AG20443 (cell line): ENCODE data around the gene RCOR2.

Experiments
- DNase-seq: peaks from one replicate; pipeline ENCODE4 v3.0.0; 2012; ENCODE audit warnings: low spot score, mixed read lengths

Gene RCOR2

DNA sequence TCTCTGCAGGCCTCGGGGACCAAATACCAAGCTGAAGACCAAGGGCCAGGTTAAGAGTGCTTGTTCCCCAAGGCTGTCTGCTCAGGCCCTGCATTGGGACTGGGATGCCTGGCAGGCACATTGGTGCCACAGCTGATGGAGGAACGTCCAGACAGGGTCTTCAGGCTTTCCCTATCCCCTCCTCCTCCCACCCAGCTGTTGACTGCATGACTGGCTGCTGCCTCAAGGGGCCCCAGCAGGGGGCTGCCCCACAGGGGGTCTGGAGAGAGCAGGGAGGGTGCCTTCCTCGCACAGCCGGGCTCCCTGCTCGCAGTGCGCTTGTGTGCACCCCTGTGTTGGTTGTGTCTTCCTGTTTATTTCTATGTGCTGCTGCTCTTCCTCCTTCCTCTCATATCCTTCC, 9.9 kb downstream of the RCOR2 start:
- DNase-seq, result no peak

DNA sequence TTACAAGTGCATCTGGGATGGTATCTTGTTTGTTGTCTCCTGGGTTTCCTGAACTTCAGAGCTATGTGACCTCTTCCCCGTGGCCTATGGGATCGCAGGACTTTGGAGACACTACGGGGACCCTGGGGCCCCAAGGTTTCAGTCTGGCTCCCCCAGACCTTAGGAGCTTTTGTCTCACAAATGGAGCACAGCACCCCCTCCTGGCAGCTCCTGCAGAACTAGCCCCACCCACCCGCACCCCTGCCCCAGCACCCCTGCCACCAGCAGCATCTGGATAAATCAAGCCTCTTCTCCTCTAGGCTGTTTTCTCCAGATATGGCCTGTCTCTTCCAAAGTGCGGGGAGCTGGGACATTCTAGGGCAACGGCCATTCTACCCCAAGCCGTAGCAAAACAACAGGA, 10.4 kb downstream of the RCOR2 start:
- peak; percentile 57 for DNase-seq

DNA sequence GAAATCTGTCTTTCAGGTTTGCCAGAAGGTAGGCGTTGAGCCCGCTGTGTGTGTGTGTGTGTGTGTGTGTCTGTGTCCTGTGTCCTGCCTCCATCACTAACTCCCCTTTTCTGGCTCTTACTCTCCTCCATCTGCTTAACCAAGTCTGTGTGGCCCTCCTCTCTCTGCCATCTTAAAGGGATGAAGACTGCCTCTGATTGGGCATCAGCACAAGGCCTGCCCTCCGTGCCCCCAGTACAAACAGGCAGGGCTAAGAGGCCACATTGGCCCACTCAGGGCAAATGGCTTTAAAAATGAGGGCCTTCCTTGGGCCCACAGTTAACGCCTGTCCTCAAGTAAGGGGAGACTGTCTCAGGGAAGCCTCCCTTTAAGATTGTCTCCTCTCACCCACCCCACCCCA, 10.9 kb downstream of the RCOR2 start:
- no peak for DNase-seq

DNA sequence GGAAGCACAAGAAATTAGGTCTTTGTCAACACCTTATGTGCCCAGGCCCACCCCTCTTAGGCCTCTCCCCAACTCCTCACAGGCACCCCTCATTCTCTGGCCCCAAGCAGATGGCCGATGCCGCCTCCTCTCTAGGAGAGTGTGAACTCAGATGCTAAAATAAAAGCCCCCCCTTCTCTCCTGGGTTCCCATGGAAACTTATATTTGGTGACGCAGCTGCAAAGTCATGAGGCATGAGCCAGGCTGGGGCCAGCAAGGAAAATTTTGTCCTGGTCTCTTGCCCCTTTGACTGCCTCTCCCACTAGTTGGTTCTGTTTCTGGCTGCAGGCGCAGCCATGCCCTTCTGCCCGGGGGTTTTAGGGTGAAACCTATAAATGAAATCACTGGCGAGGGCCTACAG, 11.8 kb downstream of the RCOR2 start:
- DNase-seq, result peak; percentile 51

DNA sequence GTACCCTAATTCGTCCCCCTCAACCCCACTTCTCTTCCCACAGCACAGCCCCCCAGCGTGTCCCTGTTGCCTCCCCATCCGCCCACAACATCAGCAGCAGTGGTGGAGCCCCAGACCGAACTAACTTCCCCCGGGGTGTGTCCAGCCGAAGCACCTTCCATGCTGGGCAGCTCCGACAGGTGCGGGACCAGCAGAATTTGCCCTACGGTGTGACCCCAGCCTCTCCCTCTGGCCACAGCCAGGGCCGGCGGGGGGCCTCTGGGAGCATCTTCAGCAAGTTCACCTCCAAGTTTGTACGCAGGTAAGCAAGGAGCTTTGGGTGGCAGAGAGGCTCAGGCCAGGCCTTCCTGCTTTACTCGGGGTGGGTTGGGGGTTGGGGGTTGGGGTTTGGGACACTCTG, 12.2 kb downstream of the RCOR2 start:
- no peak for DNase-seq

DNA sequence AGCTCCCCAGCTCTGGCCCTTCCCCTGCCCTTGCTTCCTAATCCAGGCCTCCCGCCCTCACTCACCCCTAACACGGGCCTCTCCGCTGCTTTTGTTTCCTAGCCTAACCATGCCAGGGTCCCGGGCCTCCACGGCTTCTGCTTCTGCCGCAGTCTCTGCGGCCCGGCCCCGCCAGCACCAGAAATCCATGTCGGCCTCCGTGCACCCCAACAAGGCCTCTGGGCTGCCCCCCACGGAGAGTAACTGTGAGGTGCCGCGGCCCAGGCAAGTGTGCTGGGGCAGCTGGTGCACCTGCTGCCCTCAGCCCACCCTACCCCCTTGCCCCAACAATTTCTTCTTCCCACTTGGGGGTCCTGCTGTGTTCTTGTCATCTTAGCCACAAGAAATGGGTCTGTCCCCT, 13.1 kb downstream of the RCOR2 start:
- DNase-seq, result no peak

DNA sequence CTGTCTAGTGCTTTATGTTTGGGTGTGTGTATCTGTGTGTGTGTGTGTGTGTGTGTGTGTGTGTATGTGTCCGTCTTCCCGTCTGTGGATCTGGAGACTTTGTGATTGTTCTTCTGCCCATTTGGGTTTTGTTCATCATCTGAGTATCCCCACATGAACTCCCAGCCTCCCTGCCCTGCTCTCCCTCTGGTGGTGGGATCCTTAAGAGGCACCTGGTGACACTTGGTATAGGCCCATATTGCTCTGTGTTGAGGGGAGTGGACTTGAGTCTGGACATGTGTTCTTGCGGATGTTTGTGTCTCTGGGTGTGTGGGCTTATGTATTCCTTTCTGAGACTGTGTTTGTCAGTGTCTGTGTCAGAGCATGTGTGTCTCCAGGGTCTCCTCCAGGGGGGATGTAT, 15.3 kb downstream of the RCOR2 start:
- DNase-seq, result no peak

DNA sequence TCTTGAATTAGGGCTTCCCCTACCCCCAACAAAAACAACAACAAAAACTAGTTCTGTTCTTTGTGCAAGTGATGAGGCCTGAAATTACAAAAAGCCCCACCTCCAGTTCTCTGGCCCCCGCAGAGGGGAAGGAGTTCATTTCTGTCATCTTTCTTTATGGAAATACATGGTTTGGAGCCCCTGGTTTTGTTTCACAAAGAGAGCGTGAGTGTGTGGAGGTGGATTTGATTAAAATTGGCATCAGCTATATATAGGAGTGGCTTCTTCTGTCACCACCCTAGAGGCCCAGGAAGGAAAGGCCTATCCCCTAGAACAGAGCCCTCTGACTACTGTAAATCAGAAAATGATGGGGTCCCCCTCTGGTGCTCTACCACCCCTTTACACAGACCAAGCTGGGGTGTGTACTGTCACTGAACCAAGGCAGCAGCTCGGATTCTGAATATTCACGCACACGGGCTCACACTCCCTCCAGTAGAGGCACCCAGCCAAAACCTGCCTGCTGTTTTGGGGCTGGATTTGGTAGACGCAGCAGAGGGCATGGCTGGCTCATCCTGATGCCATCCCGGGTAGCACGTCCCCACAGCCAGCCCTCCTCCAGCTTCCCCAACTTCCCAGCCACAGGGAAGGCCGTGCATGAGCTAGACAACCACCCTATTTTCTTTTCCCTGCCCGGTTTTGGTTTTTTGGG, 19.4 kb downstream of the RCOR2 start:
- DNase-seq, result no peak

DNA sequence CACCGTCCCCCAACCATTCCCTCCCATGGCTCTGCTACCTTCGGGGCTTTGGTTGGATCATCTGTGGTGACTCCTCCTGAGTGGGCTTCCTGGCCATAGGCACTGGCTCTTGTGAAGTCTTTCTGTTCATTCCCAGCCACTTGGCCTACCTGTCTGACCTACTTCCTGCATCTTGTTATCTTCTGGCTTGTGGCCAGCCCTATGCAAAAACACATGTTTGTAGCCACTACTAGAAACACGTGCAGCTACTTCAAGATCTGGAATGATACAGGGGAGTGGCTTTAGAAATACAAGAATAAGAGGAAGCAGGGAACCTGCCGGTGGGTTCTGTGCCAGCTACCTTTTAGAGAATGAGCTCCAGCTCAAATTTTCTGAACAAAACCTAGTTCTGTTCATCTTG, 20.9 kb downstream of the RCOR2 start:
- DNase-seq, result no peak

DNA sequence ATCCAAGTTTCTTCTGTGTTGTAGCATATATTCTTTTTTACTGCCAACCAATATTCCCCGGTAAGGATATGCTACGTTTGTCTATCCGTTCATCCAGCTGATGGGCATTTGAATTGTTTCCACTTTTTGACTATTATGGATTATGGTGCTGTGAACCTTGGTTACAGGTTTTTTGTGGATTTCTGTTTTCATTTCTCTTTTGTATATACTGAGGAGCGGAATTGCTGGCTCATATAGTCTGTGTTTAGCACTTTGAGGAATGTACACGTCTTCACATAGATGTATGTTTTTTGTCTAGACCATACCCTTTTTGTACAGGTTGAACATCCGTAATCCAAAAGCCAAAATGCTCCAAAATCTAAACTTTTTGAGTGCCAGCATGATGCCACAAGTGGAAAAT, 23.6 kb downstream of the RCOR2 start:
- DNase-seq, result no peak

DNA sequence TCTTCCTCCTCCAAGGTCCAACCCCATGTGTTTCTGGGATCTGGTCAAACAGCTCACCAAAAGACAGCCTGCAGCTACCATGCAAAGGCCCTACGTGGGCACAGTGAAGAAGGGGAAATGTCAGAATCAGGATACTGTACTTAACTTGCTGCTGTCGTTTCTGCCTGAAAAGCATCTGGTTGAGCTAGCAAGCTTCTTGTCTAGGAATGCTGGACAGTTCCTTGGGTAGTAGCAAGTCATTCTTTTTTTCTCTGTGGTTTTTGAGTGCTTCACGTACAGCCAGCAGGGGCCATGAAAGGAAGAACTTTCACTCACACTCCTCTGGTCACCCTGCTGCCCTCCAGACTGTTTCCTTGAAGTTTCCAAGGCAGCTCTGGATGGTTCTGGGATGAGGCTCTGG, 24.7 kb downstream of the RCOR2 start:
- no peak for DNase-seq

DNA sequence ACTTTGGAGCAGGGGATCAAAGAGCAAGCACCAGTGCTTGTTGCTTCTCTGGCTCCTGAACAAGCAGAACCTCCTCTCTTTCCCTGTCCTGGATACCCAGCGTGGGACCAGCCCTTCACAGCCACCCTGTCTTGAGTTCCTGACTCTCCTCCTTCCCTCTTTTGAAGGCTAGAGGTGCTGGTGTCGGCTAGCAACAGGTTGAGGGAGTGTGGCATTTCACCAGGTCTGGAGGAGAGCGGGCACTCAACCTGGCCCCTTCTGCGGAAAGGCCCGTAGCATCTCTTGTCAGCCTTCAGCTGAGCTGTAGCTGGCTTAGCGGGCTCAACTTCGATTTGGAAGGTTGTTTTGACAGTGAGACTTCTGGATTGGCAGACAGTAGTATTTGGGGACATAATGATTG, 26.6 kb downstream of the RCOR2 start:
- no peak for DNase-seq

DNA sequence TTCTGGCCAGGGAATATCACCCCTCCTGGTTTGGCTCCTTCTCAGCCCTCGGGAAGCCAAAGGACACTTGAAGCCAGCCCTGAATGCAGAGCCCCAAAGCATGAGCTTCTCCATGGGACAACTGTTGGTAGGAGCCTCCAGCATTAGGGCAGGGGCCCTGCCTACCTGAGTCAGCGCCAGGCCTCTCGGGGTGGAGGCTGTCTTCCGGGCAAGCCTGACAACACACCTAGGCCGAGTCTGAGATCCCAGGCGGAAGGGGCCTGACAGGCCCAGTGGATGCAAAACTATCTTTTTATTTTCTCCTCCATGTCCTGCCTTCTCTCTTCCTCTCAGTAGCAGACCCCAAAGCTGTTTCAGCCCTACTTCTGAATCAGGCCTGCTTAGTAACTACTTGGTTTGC, 27.6 kb downstream of the RCOR2 start:
- no peak for DNase-seq

DNA sequence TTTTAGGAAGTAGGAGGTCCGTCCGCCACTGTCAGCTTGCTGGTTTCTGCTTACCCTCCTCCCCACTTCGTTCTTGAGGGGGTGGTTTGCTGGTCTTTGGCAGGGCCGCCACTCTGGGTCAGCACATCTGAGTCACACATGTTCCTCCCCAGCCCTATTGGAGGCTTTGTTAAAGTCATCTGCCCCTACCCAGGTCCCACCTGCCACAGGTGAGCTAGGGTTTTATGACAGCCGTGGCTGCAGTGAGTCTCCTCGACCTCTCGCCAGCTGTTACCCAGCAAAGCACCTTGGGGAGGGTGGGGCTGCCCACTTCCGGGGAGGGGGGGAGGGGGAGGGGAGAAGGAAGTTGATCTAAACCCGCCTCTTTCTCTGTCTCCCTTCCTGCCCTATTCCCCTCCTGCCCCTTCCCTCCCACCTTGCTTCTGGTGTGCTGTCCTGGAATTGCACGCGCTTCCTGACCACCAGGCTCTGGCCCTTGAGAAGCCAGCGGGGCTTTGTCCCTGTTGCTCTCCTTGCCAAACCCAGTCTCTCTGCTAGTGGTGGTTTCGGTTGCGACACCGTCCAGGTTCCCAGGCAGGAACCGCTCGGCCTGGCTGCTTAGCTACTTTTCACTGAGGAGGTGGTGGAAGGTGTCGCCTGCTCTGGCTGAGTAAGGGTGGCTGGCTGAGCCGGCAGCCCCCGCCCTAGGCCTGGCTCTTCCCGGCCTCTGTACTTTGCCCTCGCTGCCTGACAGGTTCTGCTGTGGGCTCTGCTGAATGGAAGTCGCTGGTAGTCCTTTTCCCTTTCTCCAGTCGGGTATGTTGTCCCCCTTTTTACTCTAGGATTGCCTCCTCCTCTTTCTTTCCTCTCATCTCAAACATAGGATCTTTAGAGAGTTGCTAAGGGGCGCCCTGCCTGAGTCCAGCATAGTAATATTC, 28.5 kb downstream of the RCOR2 start:
- DNase-seq, result peak; percentile 78

DNA sequence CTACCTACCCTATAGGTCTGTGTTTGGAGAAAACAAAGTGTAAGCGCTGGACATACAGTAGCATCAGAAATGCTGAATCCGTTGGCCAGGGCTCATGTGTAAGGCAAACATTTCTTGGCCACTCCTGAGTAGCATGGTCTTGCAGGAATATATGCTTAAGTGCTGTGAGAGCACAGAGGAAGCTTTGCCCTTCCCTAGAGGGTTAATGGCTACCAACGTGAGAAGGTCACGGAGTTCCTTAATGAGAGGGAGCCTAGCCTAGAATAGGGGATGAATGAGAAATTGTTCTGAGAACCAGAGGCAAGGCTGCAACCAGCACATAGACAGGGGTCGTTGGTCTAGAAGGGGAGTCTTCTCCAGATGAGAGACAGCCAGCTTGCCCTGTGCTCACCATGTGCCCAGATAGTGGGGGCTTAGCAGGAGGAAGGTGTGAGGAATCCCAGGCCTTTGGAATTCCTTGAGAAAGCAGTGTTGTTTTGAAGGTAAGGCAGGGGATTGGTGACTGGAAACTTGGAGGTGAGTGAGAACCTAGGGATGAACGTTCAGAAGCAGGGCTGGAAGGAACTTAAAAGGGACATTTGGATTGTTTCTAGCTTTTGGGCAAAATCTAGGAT, 29.5 kb downstream of the RCOR2 start:
- DNase-seq, result no peak

DNA sequence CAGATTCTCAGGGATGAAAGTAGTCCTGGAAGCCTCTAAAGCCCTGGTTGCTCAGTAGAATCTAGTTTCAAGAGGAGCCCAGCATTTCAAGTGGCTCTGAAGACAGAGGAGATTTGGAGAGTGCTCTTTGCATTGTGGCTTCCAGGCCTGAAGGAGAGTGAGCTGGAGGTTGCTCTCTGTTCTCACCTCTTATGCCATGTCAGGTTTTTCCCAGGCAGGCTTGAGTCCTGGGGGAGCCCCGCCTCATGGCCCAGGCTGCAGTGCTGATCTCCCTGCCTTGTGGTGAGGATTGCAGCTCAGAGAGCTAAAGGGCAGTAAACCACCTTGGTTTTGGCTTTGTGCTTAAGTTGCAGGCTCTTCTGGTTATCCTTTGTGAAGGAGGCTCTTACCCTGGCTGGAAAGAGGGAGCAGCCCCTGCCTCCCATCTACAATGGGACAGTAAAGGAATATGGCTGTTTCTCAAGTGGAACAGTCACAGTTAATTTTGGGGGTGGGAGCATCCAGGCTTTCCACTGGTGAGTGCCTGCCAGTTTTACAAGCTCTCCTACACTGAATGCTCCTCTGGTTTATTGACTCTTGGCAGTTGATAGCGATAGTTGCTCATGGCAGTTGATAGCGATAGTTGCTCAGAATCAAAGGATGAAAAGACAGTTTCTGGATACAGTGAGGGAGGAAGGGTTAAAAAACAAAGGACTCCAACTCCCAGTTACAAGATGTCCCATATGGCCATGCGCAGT, 32.6 kb downstream of the RCOR2 start:
- DNase-seq, result no peak

DNA sequence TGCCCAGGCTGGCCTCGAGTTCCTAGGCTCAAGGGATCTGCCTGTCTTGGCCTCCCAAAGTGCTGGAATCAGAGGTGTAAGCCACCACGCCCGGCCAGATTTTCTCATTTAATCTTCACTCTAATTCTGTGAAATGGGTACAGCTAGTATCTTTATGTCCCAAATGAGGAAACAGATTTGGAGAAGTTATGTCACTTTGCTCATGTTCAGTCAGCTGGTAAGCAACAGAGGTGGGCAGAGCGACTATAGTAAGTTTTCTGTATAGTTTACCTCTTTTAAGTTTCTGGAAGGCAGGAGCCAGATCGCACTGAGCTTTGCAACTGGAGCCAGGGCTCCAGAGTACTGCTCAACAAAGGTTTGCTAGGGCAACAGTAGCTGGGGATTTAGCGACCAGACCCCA, 33.2 kb downstream of the RCOR2 start:
- no peak for DNase-seq

DNA sequence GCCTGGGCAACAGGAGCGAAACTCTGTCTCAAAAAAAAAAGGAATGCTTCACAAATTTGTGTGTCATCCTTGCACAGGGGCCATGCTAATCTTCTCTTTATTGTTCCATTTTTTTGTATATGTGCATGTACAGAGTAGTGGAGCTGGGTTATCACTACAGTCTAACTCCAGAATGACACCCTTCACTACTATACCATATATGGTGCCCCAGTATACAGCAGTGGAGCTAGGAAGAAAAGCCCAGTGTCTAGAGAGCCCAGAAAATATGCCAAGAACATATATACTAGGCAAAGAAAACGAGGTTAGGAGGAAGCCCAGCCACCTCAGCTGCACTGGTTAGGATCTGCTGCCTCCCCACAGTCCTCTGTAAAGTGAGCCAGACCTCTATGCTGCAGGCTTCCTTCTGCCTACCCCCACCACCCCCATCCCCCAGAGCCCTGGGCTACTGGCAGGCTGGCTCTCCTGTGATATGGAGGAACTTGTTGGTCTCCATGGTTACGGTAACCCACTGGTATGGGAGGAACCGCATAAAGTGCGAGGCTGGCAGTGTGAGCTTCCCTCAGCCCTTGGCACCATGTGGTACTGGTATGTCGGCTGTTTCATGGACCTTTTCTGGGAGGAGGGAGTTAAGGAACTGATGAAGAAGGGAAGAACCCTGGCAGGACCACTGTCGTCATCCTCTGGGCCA, 34.3 kb downstream of the RCOR2 start:
- no peak for DNase-seq

DNA sequence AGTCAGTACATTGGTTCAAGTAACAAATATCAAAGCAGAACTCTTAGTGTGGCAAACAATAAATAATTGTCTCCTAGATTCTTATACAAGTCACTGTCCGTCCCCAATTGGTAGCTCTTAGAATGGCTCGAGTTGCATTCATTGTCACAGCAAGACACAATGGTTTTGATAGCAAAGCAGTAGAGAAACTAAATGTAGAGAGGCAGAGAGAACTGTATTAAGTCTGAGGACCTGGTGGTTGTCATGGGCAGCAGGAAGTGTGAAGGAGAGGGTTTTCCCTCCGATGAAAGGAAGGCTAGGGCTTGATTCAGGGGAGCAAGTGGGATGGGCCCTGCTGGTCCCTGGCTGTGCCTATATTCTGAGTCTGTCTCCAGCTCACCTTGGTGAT, 36.6 kb downstream of the RCOR2 start:
- DNase-seq, result no peak

DNA sequence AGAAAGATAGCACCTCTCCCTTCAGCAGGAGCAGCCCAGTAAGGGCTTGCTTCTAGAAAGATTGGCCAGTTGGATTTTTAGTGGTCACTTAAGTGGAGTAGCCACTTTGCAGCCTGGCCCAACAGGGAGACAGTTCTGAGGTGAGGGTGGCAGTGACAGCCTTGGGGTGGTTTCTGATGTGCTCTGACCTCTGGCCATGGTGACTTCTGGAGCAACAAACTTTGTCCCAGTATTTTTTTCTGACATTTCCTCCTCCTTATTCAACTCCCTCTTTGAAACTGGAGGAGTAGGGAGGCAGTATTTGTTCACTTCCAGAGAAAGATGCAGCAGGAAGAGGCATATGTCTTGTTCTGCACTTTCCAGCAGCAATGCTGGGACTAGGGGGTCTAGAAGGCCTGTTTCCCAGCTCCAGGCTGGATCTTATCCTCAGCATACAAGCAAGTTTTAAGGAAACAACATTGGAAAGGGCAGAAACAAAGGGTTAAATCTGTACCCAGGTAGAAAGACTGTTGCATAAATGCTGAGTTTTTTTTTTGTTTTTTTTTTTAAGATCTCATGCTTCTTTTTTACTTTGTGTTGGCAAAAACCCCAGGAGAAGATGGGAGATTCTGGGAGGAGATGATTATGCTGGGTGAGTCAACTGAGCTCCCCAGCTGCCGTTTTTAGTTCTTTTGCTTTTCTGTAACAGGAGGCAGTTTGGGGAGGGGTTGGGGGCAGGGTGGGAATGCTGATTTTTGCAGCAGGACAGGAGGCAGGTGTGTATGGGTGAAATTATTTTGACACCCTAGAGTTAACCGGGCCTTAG, 37.2 kb downstream of the RCOR2 start:
- DNase-seq, result peak; percentile 84

DNA sequence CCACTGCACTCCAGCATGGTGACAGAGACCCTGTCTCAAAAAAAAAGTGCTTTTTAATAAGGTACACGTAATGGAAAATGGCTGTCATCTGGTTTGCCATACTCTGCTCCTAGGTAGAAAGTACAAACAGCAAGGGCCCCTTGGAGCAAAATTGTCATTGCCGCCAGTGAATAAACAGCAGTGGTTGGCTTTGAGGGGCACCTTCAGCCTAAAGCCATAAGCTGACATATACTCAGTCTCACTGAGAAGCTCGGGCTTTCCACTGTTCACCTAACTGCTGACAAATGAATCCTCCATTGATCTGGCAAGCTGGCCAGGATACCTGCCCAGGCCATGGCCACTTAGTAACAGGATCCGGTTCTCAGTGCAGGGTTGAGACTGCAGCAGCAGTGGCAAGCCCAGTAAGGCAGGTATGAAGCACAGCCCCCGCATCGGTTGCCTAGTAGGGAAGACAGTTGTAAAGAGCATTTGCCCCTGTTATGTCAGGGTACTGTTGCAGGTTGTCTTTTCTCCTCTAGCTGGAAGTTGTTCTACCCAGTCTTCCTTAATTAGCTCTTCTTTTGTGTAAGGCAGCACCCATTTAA, 39.2 kb downstream of the RCOR2 start:
- DNase-seq, result no peak
